HepG2 (cell line): Measurements from ENCODE around the gene TAF3. TPM values are rescaled to one million over a fixed set of nuclear protein-coding genes. Genes with fewer than 3 reads are reported as not detected.

ENCODE experiments used
- ATAC-seq: fragments of 200-7000 bp; cut with Tn5 transposase; 3 replicates; pipeline ENCODE4 v1.9.1; 2020; ENCODE audit warnings: mild to moderate bottlenecking, moderate library complexity
- BruUV-seq: library from RNA; stranded (reverse); fragments of 400-500 nt; replicated peaks from 2 replicates; lab custom pipeline; 2021; lab: Mats Ljungman, UMichigan
- CTCF ChIA-PET: fragments of 300-600 bp; formaldehyde crosslinking; extraction: SDS; loops from one replicate; lab custom pipeline; 2021; ENCODE audit warnings: low total read pairs, inconsistent platforms, low intra/inter-chr PET ratio; lab: Yijun Ruan, JAX
- POLR2A ChIA-PET: fragments of 350-600 bp; sonication (Branson Sonifier 250); formaldehyde crosslinking; loops from one replicate; lab custom pipeline; 2020; ENCODE audit warnings: antibody characterized with exemption, inconsistent platforms; lab: Yijun Ruan, JAX
- DNase-seq: peaks from one replicate; pipeline ENCODE4 v3.0.0-alpha.2; 2015; ENCODE audit warnings: low spot score
- FAIRE-seq: peaks from 3 replicates; lab custom pipeline; 2011; peaks lifted over from hg19 to GRCh38; lab: Jason Lieb, UNC
- H2AFZ ChIP-seq: one replicate; pipeline ENCODE4 v1.6.1; 2011; ENCODE audit warnings: low read length, inconsistent platforms
- H3K27ac ChIP-seq: fragments of 300-600 bp; 3 replicates; pipeline ENCODE4 v1.8.0; 2011; ENCODE audit warnings: mixed run types, mild to moderate bottlenecking, mixed read lengths, low read length, inconsistent platforms; ENCODE audit not compliant: insufficient read depth; ENCODE audit errors: extremely low read length
- H3K27me3 ChIP-seq, 2 experiments: fragments of 200-600 bp in 1 of 2; 2 replicates in 1 of 2; 3 replicates in 1 of 2; pipeline versions ENCODE4 v1.6.0 to v1.8.0; 2011; ENCODE audit warnings: low read length in 2 of 2, mild to moderate bottlenecking in 2 of 2, moderate library complexity in 2 of 2, inconsistent platforms in 1 of 2; ENCODE audit not compliant: insufficient read depth in 2 of 2, control insufficient read depth in 1 of 2
- H3K36me3 ChIP-seq, 2 experiments: fragments of 200-600 bp in 1 of 2; replicated peaks in 1 of 2; 2 replicates in 1 of 2; 3 replicates in 1 of 2; pipeline versions ENCODE4 v1.5.1 to v1.8.0; 2011; ENCODE audit warnings: low read length in 2 of 2, inconsistent platforms in 1 of 2; ENCODE audit not compliant: insufficient read depth in 2 of 2, control insufficient read depth in 1 of 2
- H3K4me1 ChIP-seq: 2 replicates; pipeline ENCODE4 v1.5.1; 2012; ENCODE audit warnings: low read length, inconsistent platforms; ENCODE audit not compliant: insufficient read depth
- H3K4me2 ChIP-seq: 2 replicates; pipeline ENCODE4 v1.6.0; 2011; ENCODE audit warnings: low read depth, low read length, inconsistent platforms
- H3K4me3 ChIP-seq, 3 experiments: fragments of 200-600 bp in 1 of 3; sonication (generic), shearing (Covaris generic) in 1 of 3; replicated peaks in 1 of 3; 2 replicates each; pipeline ENCODE4 v1.5.1; 2011 to 2016; ENCODE audit warnings: low read length in 3 of 3, inconsistent platforms in 2 of 3, low read depth in 2 of 3, mild to moderate bottlenecking in 2 of 3, control low read depth in 1 of 3, mixed read lengths in 1 of 3; ENCODE audit not compliant: insufficient read depth in 1 of 3
- H3K79me2 ChIP-seq: one replicate; pipeline ENCODE4 v1.6.1; 2011; ENCODE audit warnings: low read length, inconsistent platforms; ENCODE audit not compliant: insufficient read depth
- H3K9ac ChIP-seq: 2 replicates; pipeline ENCODE4 v1.6.0; 2011; ENCODE audit warnings: mild to moderate bottlenecking, low read depth, low read length, inconsistent platforms; ENCODE audit not compliant: insufficient read depth
- H3K9me3 ChIP-seq: 2 replicates; pipeline ENCODE4 v1.5.1; 2012; ENCODE audit warnings: mild to moderate bottlenecking, low read length
- H4K20me1 ChIP-seq: 2 replicates; pipeline ENCODE4 v1.6.0; 2011; ENCODE audit warnings: inconsistent platforms, mild to moderate bottlenecking, low read length, moderate library complexity; ENCODE audit not compliant: insufficient read depth
- GMEB2 ChIP-seq: IDR thresholded peaks from 2 replicates; pipeline ENCODE4 v1.6.1; 2016; ENCODE audit warnings: missing biosample characterization, missing genetic modification reagents, low read depth
- GTF3A ChIP-seq: sonication (generic); formaldehyde crosslinking; conservative IDR thresholded peaks from 2 replicates; pipeline ENCODE4 v1.4.0; 2020; ENCODE audit warnings: mild to moderate bottlenecking, missing genetic modification reagents
- MAZ ChIP-seq, 2 experiments: sonication (generic) in 1 of 2; formaldehyde crosslinking in 1 of 2; IDR thresholded peaks; 2 replicates each; pipeline versions ENCODE4 v1.5.0 to v1.6.1; 2012 to 2020; ENCODE audit warnings: low read depth in 2 of 2, mild to moderate bottlenecking in 2 of 2, borderline replicate concordance in 1 of 2, improper control_type of control experiment in 1 of 2, low read length in 1 of 2, missing genetic modification reagents in 1 of 2, moderate library complexity in 1 of 2
- MED13 ChIP-seq: sonication (generic); formaldehyde crosslinking; IDR thresholded peaks from 2 replicates; pipeline ENCODE4 v1.5.0; 2020; ENCODE audit warnings: missing genetic modification reagents
- MED8 ChIP-seq: sonication (generic); formaldehyde crosslinking; IDR thresholded peaks from 2 replicates; pipeline ENCODE4 v1.8.1; 2023; ENCODE audit warnings: mild to moderate bottlenecking, missing genetic modification reagents; ENCODE audit not compliant: insufficient replicate concordance
- MEIS1 ChIP-seq: sonication (generic); formaldehyde crosslinking; IDR thresholded peaks from 2 replicates; pipeline ENCODE4 v1.9.0; 2021; ENCODE audit warnings: mild to moderate bottlenecking, missing genetic modification reagents, moderate library complexity, borderline replicate concordance
- MTF1 ChIP-seq: sonication (generic); formaldehyde crosslinking; IDR thresholded peaks from 2 replicates; pipeline ENCODE4 v1.5.0; 2020; ENCODE audit warnings: missing genetic modification reagents
- PAF1 ChIP-seq: IDR thresholded peaks from 2 replicates; pipeline ENCODE4 v1.6.1; 2016; ENCODE audit warnings: missing genetic modification reagents, missing compliant biosample characterization
- TRIM24 ChIP-seq: sonication (generic); formaldehyde crosslinking; IDR thresholded peaks from 2 replicates; pipeline ENCODE4 v1.8.0; 2022; ENCODE audit warnings: mild to moderate bottlenecking, missing genetic modification reagents
- ZNF121 ChIP-seq: sonication (generic); formaldehyde crosslinking; IDR thresholded peaks from 2 replicates; pipeline ENCODE4 v1.5.0; 2020; ENCODE audit warnings: mild to moderate bottlenecking, missing genetic modification reagents
- ZNF780A ChIP-seq: sonication (generic); formaldehyde crosslinking; IDR thresholded peaks from 2 replicates; pipeline ENCODE4 v1.8.0; 2022; ENCODE audit warnings: mild to moderate bottlenecking, missing genetic modification reagents, moderate library complexity
- ZNF800 ChIP-seq: sonication (generic); formaldehyde crosslinking; IDR thresholded peaks from 2 replicates; pipeline ENCODE4 v1.4.0; 2020; ENCODE audit warnings: missing genetic modification reagents
- WGBS: methylation state at CpG from one replicate; pipeline ENCODE4 v1.1.6; 2017; ENCODE audit warnings: low lambda C conversion rate; 5-methylcytosine and 5-hydroxymethylcytosine counted together
- in situ Hi-C: cut with HindIII; loops from 2 replicates; pipeline ENCODE4 v1.10.0; 2017; ENCODE audit warnings: low pct_unique_long_range_greater_than_20kb; ENCODE audit not compliant: extremely low pct_ligation_motif_present
- intact Hi-C: fragments of 100-400 bp; cut with micrococcal nuclease; formaldehyde crosslinking; loops from one replicate; pipeline ENCODE4 v1.10.0; 2022; ENCODE audit not compliant: unreplicated experiment
- polyA plus RNA-seq, 8 experiments: library from polyadenylated mRNA; depleted of rRNA in 3 of 8; stranded (reverse) in 7 of 8; unstranded in 1 of 8; fragments of >200 nt; fragmentation: Illumina TruSeq in 4 of 8; extraction: Trizol in 4 of 8; gene quantifications; 2 replicates each; pipeline versions ENCODE4 v1.2.1 to v1.2.3, GENCODE V29; 2011 to 2016; ENCODE audit warnings: low read depth in 4 of 8, missing spikeins in 1 of 8, mixed read lengths in 1 of 8; ENCODE audit not compliant: insufficient read depth in 1 of 8
- total RNA-seq, 5 experiments: library from RNA; depleted of rRNA; stranded (reverse); fragments of >200 nt; fragmentation: Illumina TruSeq; extraction: Trizol; gene quantifications; 2 replicates each; pipeline ENCODE4 v1.2.3, GENCODE V29; 2016; ENCODE audit warnings: low read depth in 1 of 5
- TF ChIP-seq, protein P1 (sequence below): sonication (generic); formaldehyde crosslinking; IDR thresholded peaks from 2 replicates; pipeline ENCODE4 v1.4.0; 2020; ENCODE audit warnings: missing genetic modification reagents, borderline replicate concordance

Gene TAF3
- total and polyA plus RNA-seq, 2 of the 13 experiments (the other 11 are each of a cell fraction or from before 2014, with no cell fraction given): 1.7 to 2.9 TPM

DNA sequence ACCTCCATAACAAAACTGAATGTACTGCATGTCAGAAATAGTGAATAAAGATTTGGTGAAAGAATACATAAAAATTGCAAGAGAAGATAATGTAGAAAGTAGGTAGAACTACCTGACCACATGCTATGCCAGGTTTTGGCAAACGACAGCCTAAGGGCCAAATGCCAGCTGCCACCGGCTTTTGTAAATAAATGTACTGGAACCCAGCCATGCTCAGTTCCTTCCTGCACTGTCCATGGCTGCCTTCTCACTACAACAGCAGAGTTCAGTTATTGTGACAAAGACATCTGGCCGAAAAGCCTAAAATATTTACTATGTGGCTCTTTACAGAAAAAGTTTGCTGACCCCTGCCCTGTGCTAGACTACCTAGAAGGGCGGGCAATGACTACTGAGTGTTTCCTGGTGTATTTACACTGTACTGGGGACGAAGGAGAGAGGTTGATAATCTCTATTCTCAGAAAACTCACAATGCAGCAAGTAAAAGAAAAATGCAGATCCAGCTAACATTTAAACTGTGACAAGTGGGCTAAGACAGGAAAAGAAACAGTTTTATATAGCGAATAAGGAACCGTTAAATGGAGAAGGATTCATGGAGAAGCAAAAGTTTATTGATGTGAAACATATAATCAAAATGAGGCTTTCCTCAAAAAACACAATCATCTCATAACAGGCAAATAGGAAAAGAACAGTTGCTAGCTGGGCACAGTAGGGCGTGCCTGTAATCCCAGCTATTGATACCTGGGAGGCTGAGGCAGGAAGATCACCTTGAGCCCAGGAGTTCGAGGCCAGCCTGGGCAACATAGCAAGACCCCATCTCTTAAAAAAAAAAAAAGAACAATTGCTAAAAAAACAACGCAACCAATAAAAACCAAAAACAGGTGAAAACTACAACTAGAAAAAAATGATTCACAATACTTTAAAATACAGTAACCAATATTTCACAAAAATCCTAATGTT is 44.2 kb upstream of the TAF3 start:
- H3K4me2 ChIP-seq: no peak overlapping the region
- no peak overlapping the region for H3K4me3 ChIP-seq

DNA sequence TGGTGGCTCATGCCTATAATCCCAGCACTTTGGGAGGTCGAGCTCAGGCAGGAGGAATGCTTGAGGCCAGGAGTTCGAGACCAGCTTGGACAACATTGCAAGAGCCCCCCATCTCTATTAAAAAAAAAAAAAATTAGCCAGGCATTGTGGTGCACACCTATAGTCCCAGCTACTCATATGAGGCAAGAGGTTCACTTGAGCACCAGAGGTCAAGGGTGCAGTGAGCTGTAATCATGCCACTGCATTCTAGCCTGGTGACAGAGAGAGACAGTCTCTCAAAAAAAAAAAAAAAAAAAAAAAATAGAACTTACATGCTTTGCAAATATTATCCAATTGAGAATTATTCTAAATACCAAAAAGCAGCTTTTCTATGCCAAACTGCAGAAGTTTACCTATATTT is 41.5 kb upstream of the TAF3 start:
- no TSS peak for BruUV-seq
- CTCF ChIA-PET: no interaction called here
- TF ChIP-seq GTF3A (CRISPR knock-in tag) (no peak), MAZ (IDR thresholded peaks at IDR 0.05; ENCODE audit: borderline replicate concordance, low read depth, low read length) (no peak), MAZ (CRISPR knock-in tag; IDR thresholded peaks at IDR 0.05; ENCODE audit: low read depth) (no peak), TRIM24 (no peak), MEIS1 (CRISPR knock-in tag) (no peak), GMEB2 (CRISPR knock-in tag) (no peak), ZNF800 (CRISPR knock-in tag) (no peak), PAF1 (no peak), MED13 (CRISPR knock-in tag) (no peak), ZNF780A (CRISPR knock-in tag) (no peak)
- TF ChIP-seq, protein P1, sequence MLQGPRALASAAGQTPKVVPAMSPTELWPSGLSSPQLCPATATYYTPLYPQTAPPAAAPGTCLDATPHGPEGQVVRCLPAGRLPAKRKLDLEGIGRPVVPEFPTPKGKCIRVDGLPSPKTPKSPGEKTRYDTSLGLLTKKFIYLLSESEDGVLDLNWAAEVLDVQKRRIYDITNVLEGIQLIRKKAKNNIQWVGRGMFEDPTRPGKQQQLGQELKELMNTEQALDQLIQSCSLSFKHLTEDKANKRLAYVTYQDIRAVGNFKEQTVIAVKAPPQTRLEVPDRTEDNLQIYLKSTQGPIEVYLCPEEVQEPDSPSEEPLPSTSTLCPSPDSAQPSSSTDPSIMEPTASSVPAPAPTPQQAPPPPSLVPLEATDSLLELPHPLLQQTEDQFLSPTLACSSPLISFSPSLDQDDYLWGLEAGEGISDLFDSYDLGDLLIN (CRISPR knock-in tag): no peak

More for the DNA sequence above, 44.2 kb upstream of the TAF3 start:
- FAIRE-seq (no peak), ATAC-seq (no peak), DNase-seq (no peak)
- no peak overlapping the region for H3K27ac ChIP-seq
- no TSS peak for BruUV-seq
- no peaks in the 10 kb centered on the region for H3K27me3 ChIP-seq
- peaks cover 19 to 60% of the 10 kb centered on the region in 2 experiments for H3K36me3 ChIP-seq
- POLR2A ChIA-PET: interaction anchor here (0.7 kb wide), 1 partner anchor 18 kb away, joined by 3 read pairs; no protein-coding TSS in a partner anchor
- no peaks in the 10 kb centered on the region for H3K79me2 ChIP-seq
- H4K20me1 ChIP-seq: no peaks in the 10 kb centered on the region
- WGBS: 86% methylated on average over 10 of the region's 10 CpGs
- no peak overlapping the region for H2AFZ ChIP-seq
- in situ Hi-C loops: loop anchor here (25.0 kb wide), 1 partner anchor 1538 kb away; no protein-coding TSS in a partner anchor
- no peaks in the 10 kb centered on the region for H3K9me3 ChIP-seq
- intact Hi-C loops: no loop called here
- no peaks in the 10 kb centered on the region for H3K4me1 ChIP-seq
- no peak overlapping the region for H3K9ac ChIP-seq
- CTCF ChIA-PET: no interaction called here
- no peak for TF ChIP-seq MTF1
- peak; percentile 74 for TF ChIP-seq ZNF121
- no peak for TF ChIP-seq MED8 (CRISPR knock-in tag)

More for the DNA sequence above, 41.5 kb upstream of the TAF3 start:
- H3K79me2 ChIP-seq: no peaks in the 10 kb centered on the region
- no peak overlapping the region for H3K4me2 ChIP-seq
- H3K27me3 ChIP-seq: no peaks in the 10 kb centered on the region
- in situ Hi-C loops (no loop called here), intact Hi-C loops (no loop called here)
- no peak overlapping the region for H3K4me3 ChIP-seq
- no peak overlapping the region for H3K27ac ChIP-seq
- H2AFZ ChIP-seq: no peak overlapping the region
- no peak for ATAC-seq
- FAIRE-seq: no peak
- no peaks in the 10 kb centered on the region for H3K9me3 ChIP-seq
- 0 out of 2 replicates have a peak, but pooled peaks cover 3% of the 10 kb centered on the region for H4K20me1 ChIP-seq
- H3K36me3 ChIP-seq: peaks cover 19 to 75% of the 10 kb centered on the region in 2 experiments
- 98% methylated on average over 2 of the region's 2 CpGs for WGBS
- H3K9ac ChIP-seq: no peak overlapping the region
- POLR2A ChIA-PET: interaction anchor here (0.7 kb wide), 1 partner anchor 142 kb away, joined by 5 read pairs; no protein-coding TSS in a partner anchor
- DNase-seq: no peak
- H3K4me1 ChIP-seq: no peaks in the 10 kb centered on the region
